ENCODE data around the gene LRRIQ3.

Gene LRRIQ3

GRCh38 chr1:73979684-73980083, 218.3 kb downstream of the LRRIQ3 start:
- TF ChIP-seq EZH2phosphoT487 (IDR thresholded peaks at IDR 0.05; ENCODE audit: low read length) (no peak), EZH2 (optimal IDR thresholded peaks at IDR 0.05; ENCODE audit: low read depth, low read length) (no peak), CTCF (IDR thresholded peaks at IDR 0.05; ENCODE audit: low read length) (no peak)
- no peak for DNase-seq
- H3K4me1 ChIP-seq (ENCODE audit: low read length) = no peaks in the 10 kb centered on the region
- no peak overlapping the region for H2AFZ ChIP-seq (ENCODE audit: low read length)
- no peak overlapping the region for H3K9ac ChIP-seq (ENCODE audit: low read length)
- H3K79me2 ChIP-seq (ENCODE audit: low read length) = no peaks in the 10 kb centered on the region
- H3K27me3 ChIP-seq (replicated peaks; ENCODE audit: insufficient read depth, low read length) = no peaks in the 10 kb centered on the region
- no peaks in the 10 kb centered on the region for H3K9me3 ChIP-seq (replicated peaks; ENCODE audit: insufficient read depth, low read length)
- no peak overlapping the region for H3K27ac ChIP-seq (ENCODE audit: low read length)
- H3F3A ChIP-seq (ENCODE audit: insufficient read depth, low read length) = no peaks in the 10 kb centered on the region
- H4K20me1 ChIP-seq (ENCODE audit: insufficient read depth, low read length) = no peaks in the 10 kb centered on the region
- H3K4me3 ChIP-seq (ENCODE audit: low read length) = no peak overlapping the region
- no peaks in the 10 kb centered on the region for H3K9me2 ChIP-seq (replicated peaks; ENCODE audit: insufficient read depth, low read length)
- H3K4me2 ChIP-seq (ENCODE audit: low read depth, low read length) = no peak overlapping the region
- H3K36me3 ChIP-seq (replicated peaks; ENCODE audit: insufficient read depth, low read length) = no peaks in the 10 kb centered on the region

GRCh38 chr1:73978964-73979363, 219.0 kb downstream of the LRRIQ3 start:
- DNase-seq = no peak
- TF ChIP-seq EZH2 (optimal IDR thresholded peaks at IDR 0.05; ENCODE audit: low read depth, low read length) (no peak), EZH2phosphoT487 (IDR thresholded peaks at IDR 0.05; ENCODE audit: low read length) (no peak), CTCF (IDR thresholded peaks at IDR 0.05; ENCODE audit: low read length) (no peak)
- Histone ChIP-seq H3K4me1 (ENCODE audit: low read length) (no peaks in the 10 kb centered on the region), H3K9ac (ENCODE audit: low read length) (no peak overlapping the region), H3K9me3 (replicated peaks; ENCODE audit: insufficient read depth, low read length) (no peaks in the 10 kb centered on the region), H3K9me2 (replicated peaks; ENCODE audit: insufficient read depth, low read length) (no peaks in the 10 kb centered on the region), H3K4me3 (ENCODE audit: low read length) (no peak overlapping the region), H3K4me2 (ENCODE audit: low read depth, low read length) (no peak overlapping the region), H3K79me2 (ENCODE audit: low read length) (no peaks in the 10 kb centered on the region), H3K36me3 (replicated peaks; ENCODE audit: insufficient read depth, low read length) (no peaks in the 10 kb centered on the region), H2AFZ (ENCODE audit: low read length) (no peak overlapping the region), H3F3A (ENCODE audit: insufficient read depth, low read length) (no peaks in the 10 kb centered on the region), H3K27me3 (replicated peaks; ENCODE audit: insufficient read depth, low read length) (no peaks in the 10 kb centered on the region), H3K27ac (ENCODE audit: low read length) (no peak overlapping the region), H4K20me1 (ENCODE audit: insufficient read depth, low read length) (no peaks in the 10 kb centered on the region)

Data from MM.1S (cell line).